SK-N-SH (cell line): ENCODE measurements around the gene MYLK4. TPM values are rescaled to one million over a fixed set of nuclear protein-coding genes. Genes with fewer than 3 reads are reported as not detected.

Experiments used
- CTCF ChIA-PET: fragments of 300-600, 350-600 bp; formaldehyde crosslinking; extraction: SDS; loops from one replicate; lab custom pipeline; 2021; lab: Yijun Ruan, JAX
- POLR2A ChIA-PET: fragments of 350-600 bp; sonication (Branson Sonifier 250); formaldehyde crosslinking; extraction: SDS; loops from one replicate; lab custom pipeline; 2020; ENCODE audit warnings: antibody characterized with exemption, inconsistent platforms; lab: Yijun Ruan, JAX
- DNase-seq: peaks from one replicate; pipeline ENCODE4 v3.0.0; 2012
- H2AFZ ChIP-seq: fragments of 200-600 bp; sonication (generic); 2 replicates; pipeline ENCODE4 v1.8.1; 2016; ENCODE audit warnings: antibody characterized with exemption, mild to moderate bottlenecking, low read depth
- H3F3A ChIP-seq: fragments of 200-600 bp; sonication (generic); replicated peaks from 2 replicates; pipeline ENCODE3; 2016; ENCODE audit warnings: antibody characterized with exemption, mild to moderate bottlenecking; ENCODE audit not compliant: insufficient read depth
- H3K27ac ChIP-seq, 2 experiments: fragments of 200-500 bp in 1 of 2; fragments of 200-600 bp in 1 of 2; sonication (Bioruptor generic) in 1 of 2; sonication (generic), shearing (Covaris generic) in 1 of 2; 2 replicates each; pipeline versions ENCODE4 v1.5.1 to v1.6.1; 2014 to 2016; ENCODE audit warnings: low read depth in 2 of 2, inconsistent platforms in 1 of 2, low read length in 1 of 2, mild to moderate bottlenecking in 1 of 2, mixed read lengths in 1 of 2
- H3K27me3 ChIP-seq: fragments of 200-600 bp; sonication (generic), shearing (Covaris generic); 2 replicates; pipeline ENCODE4 v1.6.1; 2016; ENCODE audit warnings: mixed run types; ENCODE audit not compliant: insufficient read depth
- H3K36me3 ChIP-seq, 2 experiments: fragments of 200-500 bp in 1 of 2; fragments of 200-600 bp in 1 of 2; sonication (Bioruptor generic) in 1 of 2; sonication (generic) in 1 of 2; replicated peaks in 1 of 2; 2 replicates each; pipeline versions ENCODE3 to v1.5.1; 2014 to 2016; ENCODE audit warnings: low read length in 1 of 2, mild to moderate bottlenecking in 1 of 2; ENCODE audit not compliant: insufficient read depth in 2 of 2, control insufficient read depth in 1 of 2
- H3K4me1 ChIP-seq, 2 experiments: fragments of 200-500 bp in 1 of 2; fragments of 200-600 bp in 1 of 2; sonication (Bioruptor generic) in 1 of 2; sonication (generic), shearing (Covaris generic) in 1 of 2; 2 replicates each; pipeline versions ENCODE4 v1.5.1 to v1.6.1; 2014 to 2016; ENCODE audit warnings: low read depth in 1 of 2, low read length in 1 of 2, mixed run types in 1 of 2; ENCODE audit not compliant: insufficient read depth in 2 of 2, control insufficient read depth in 1 of 2
- H3K4me2 ChIP-seq: fragments of 200-600 bp; sonication (generic), shearing (Covaris generic); 2 replicates; pipeline ENCODE4 v1.6.1; 2017; ENCODE audit warnings: mixed run types
- H3K4me3 ChIP-seq, 2 experiments: fragments of 200-500 bp in 1 of 2; fragments of 200-600 bp in 1 of 2; sonication (Bioruptor generic) in 1 of 2; sonication (generic), shearing (Covaris generic) in 1 of 2; 2 replicates each; pipeline versions ENCODE4 v1.5.1 to v1.8.1; 2014 to 2016; ENCODE audit warnings: low read depth in 2 of 2, inconsistent platforms in 1 of 2, low read length in 1 of 2, mild to moderate bottlenecking in 1 of 2, mixed read lengths in 1 of 2, moderate library complexity in 1 of 2
- H3K79me2 ChIP-seq: fragments of 200-600 bp; sonication (generic); 2 replicates; pipeline ENCODE4 v1.8.1; 2017; ENCODE audit warnings: mild to moderate bottlenecking; ENCODE audit not compliant: insufficient read depth
- H3K9ac ChIP-seq: fragments of 200-600 bp; sonication (generic); 2 replicates; pipeline ENCODE4 v1.6.1; 2017; ENCODE audit warnings: mixed run types
- H3K9me2 ChIP-seq: fragments of 200-600 bp; sonication (generic); 2 replicates; pipeline ENCODE4 v1.6.1; 2017; ENCODE audit warnings: mixed run types
- H3K9me3 ChIP-seq: fragments of 200-600 bp; sonication (generic); 2 replicates; pipeline ENCODE4 v1.6.1; 2017; ENCODE audit warnings: mixed run types, mild to moderate bottlenecking, moderate library complexity
- H4K20me1 ChIP-seq: fragments of 200-600 bp; sonication (generic); 2 replicates; pipeline ENCODE4 v1.6.1; 2017; ENCODE audit warnings: mild to moderate bottlenecking, mixed run types; ENCODE audit not compliant: insufficient read depth
- CHD2 ChIP-seq: fragments of 150-350 bp; IDR thresholded peaks from 2 replicates; pipeline ENCODE4 v1.6.1; 2018; ENCODE audit warnings: low read length; ENCODE audit not compliant: partially characterized antibody
- FOSL2 ChIP-seq: IDR thresholded peaks from 2 replicates; pipeline ENCODE4 v1.4.0; 2012; ENCODE audit warnings: low read depth, mild to moderate bottlenecking, moderate library complexity, borderline replicate concordance
- GABPA ChIP-seq: IDR thresholded peaks from 2 replicates; pipeline ENCODE4 v1.4.0; 2012; ENCODE audit warnings: low read depth, mild to moderate bottlenecking
- IRF3 ChIP-seq: fragments of 150-350 bp; IDR thresholded peaks from 2 replicates; pipeline ENCODE4 v1.6.1; 2016; ENCODE audit warnings: mild to moderate bottlenecking, low read depth, low read length
- PBX3 ChIP-seq: IDR thresholded peaks from 2 replicates; pipeline ENCODE4; 2012
- POLR2AphosphoS5 ChIP-seq: IDR thresholded peaks from 2 replicates; pipeline ENCODE4 v1.6.1; 2012; ENCODE audit warnings: low read depth, low read length
- REST ChIP-seq: IDR thresholded peaks from 2 replicates; pipeline ENCODE4 v1.6.1; 2012; ENCODE audit warnings: mild to moderate bottlenecking, low read depth, low read length, moderate library complexity
- whole genome bisulfite sequencing: methylation state at CpG from one replicate; pipeline ENCODE4 v1.1.6; 2017; ENCODE audit warnings: low lambda C conversion rate; 5-methylcytosine and 5-hydroxymethylcytosine counted together
- polyA plus RNA-seq, 3 experiments: library from polyadenylated mRNA; depleted of rRNA; stranded (reverse); fragments of >200 nt; gene quantifications; 2 replicates each; pipeline ENCODE4 v1.2.3, GENCODE V29; 2012

Gene MYLK4
- polyA plus RNA-seq, 1 of the 3 experiments (the other 2 are of a cell fraction) = 0.16 TPM

- TF ChIP-seq IRF3 = no peak
- TF ChIP-seq CHD2 = no peak
Observed at GRCh38 chr6:2669067-2669700, 81.5 kb downstream of the MYLK4 start (continued).

GRCh38 chr6:2667617-2668016 lies 83.1 kb downstream of the MYLK4 start:
- no peak overlapping the region for H3K4me3 ChIP-seq
- H3K27ac ChIP-seq = no peak overlapping the region
- H3F3A ChIP-seq = no peaks in the 10 kb centered on the region
- 69% methylated on average over 7 of the region's 7 CpGs for WGBS
- no peaks in the 10 kb centered on the region for H3K4me1 ChIP-seq
- H3K9me3 ChIP-seq = no peaks in the 10 kb centered on the region
- no peaks in the 10 kb centered on the region for H4K20me1 ChIP-seq
- H3K79me2 ChIP-seq = no peaks in the 10 kb centered on the region
- no peaks in the 10 kb centered on the region for H3K36me3 ChIP-seq
- no peak overlapping the region for H3K4me2 ChIP-seq
- no peak for TF ChIP-seq POLR2AphosphoS5
- no peak for TF ChIP-seq REST
- TF ChIP-seq PBX3 = no peak
- TF ChIP-seq GABPA = no peak
- H3K9me2 ChIP-seq = no peaks in the 10 kb centered on the region
- H3K27me3 ChIP-seq = no peaks in the 10 kb centered on the region
- CTCF ChIA-PET = no interaction called here
- no peak overlapping the region for H3K9ac ChIP-seq
- no peak for DNase-seq
- POLR2A ChIA-PET = no interaction called here
- H2AFZ ChIP-seq = no peak overlapping the region

GRCh38 chr6:2666906-2667575 lies 83.7 kb downstream of the MYLK4 start:
- no peak overlapping the region for H3K4me2 ChIP-seq
- H3K79me2 ChIP-seq = no peaks in the 10 kb centered on the region
- no peak overlapping the region for H2AFZ ChIP-seq
- ChIA-PET POLR2A (no interaction called here), CTCF (interaction anchor here (1.3 kb wide), 1 partner anchor 32 kb away, joined by 5 read pairs; no protein-coding TSS in a partner anchor)
- no peaks in the 10 kb centered on the region for H3K9me2 ChIP-seq
- no peak overlapping the region for H3K4me3 ChIP-seq
- no peaks in the 10 kb centered on the region for H3K36me3 ChIP-seq
- H3K9me3 ChIP-seq = no peaks in the 10 kb centered on the region
- DNase-seq = no peak
- no peaks in the 10 kb centered on the region for H4K20me1 ChIP-seq
- WGBS = 42% methylated on average over 6 of the region's 6 CpGs
- H3K4me1 ChIP-seq = no peaks in the 10 kb centered on the region
- H3K27me3 ChIP-seq = no peaks in the 10 kb centered on the region
- no peak for TF ChIP-seq FOSL2
- no peak overlapping the region for H3K27ac ChIP-seq
- no peaks in the 10 kb centered on the region for H3F3A ChIP-seq
- no peak overlapping the region for H3K9ac ChIP-seq
